GM19395 (cell line): ENCODE measurements around the gene UPK2.
"Not testable (repeated sequence)": the region's sequence is repeated elsewhere in the genome, so short reads cannot be mapped to it uniquely, and the experiment has no call there.

Source experiments
- ATAC-seq: cut with Tn5 transposase; IDR thresholded peaks from one replicate; pipeline ENCODE4 v1.9.1; 2021; ENCODE audit warnings: mild to moderate bottlenecking, moderate library complexity; ENCODE audit not compliant: unreplicated experiment

The UPK2 gene

GRCh38 chr11:118938491-118939403, 17.4 kb upstream of the UPK2 start:
- no peak for ATAC-seq

- no peak for ATAC-seq
These were observed 16.6 kb upstream of the UPK2 start for GRCh38 chr11:118939404-118939915.

DNA sequence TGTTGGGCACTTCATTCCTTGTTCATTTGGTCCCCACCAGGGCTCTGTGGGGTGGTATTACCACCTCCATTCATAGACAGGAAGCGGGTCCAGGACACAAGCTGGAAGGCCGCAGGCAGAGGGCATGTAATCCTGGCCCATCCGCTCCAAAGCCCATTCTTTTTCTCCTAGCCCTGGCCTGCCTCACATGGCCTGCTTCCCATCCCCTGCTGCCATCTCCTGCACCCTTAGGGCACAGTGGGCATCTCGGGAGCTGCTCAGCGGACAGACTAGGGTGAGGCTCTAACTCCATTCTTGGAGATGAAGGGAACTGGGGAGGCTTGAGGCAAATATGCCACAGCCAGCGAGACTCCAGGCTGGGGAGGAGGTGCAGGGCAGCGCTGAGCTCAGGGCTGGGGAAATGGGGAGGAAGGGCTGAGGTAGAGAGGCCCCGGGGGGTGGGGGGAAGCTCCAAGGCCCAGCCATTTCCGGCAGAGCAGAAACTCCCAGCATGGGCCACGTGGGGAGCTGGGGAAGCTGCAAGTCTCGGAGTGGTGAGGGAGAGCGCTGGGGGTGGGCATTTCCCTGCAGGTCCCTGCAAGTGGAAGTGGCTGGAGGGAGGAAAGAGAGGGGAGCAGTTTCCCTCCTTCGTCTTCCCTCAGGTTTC, 16.0 kb upstream of the UPK2 start:
- no peak for ATAC-seq

GRCh38 chr11:118947091-118947490, 9.0 kb upstream of the UPK2 start:
- no peak for ATAC-seq

- ATAC-seq, result no peak
These were observed 8.1 kb upstream of the UPK2 start for GRCh38 chr11:118948000-118948399.

- no peak for ATAC-seq
These were observed 2.8 kb upstream of the UPK2 start for GRCh38 chr11:118953265-118953664.

- ATAC-seq, result not testable (repeated sequence)
These were observed 2.1 kb upstream of the UPK2 start for GRCh38 chr11:118953976-118954375.

GRCh38 chr11:118956847-118957469, 860 bp downstream of the UPK2 start:
- no peak for ATAC-seq

DNA sequence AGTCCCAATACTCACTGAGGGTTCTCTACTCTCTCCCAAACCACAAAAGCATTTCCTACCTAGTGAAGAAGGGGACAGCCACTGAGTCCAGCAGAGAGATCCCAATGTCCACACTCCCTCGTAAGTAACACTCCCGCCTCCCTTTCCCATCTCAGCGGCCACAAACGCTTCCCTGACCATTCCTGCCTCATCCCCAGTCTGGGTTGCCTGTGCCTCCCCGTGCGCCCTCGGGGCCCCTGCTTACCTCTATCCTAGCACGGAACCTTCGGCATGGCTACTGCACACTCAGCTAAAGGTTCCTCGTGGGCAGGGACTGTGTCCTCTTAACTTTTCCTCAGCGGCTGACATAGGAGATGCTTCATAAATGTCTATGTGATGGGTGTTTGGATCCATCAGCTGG, 1.5 kb downstream of the UPK2 start:
- ATAC-seq, result no peak

DNA sequence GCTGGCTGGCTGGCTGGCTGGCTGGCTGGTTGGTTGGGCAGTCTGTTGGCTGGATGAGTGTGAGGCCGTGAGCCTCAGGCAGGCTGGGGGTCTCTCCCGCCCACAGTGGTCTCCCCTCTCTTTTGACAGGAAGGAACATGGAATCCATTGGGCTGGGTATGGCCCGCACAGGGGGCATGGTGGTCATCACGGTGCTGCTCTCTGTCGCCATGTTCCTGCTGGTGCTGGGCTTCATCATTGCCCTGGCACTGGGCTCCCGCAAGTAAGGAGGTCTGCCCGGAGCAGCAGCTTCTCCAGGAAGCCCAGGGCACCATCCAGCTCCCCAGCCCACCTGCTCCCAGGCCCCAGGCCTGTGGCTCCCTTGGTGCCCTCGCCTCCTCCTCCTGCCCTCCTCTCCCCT, 1.9 kb downstream of the UPK2 start:
- ATAC-seq, result no peak

GRCh38 chr11:118958577-118958976, 2.5 kb downstream of the UPK2 start:
- no peak for ATAC-seq

DNA sequence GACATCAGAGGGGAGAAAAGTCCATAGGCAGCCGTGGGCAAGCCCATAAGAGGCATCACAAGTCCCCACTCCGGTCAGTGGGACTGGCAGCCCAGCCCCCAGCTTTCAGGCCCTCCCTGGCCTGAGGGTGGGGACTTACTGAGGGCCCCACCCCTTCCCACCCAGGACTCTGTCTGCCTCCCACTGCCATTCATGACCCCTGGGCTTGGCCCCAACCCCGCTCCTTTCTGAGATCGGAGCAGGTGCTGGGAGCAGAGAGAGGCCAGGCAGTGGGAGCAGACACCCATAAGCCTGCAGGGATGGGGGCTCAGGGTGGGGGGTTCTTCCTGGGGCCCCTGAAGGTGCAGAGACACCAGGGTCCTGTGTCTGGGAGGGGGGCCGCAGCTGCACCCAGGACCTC, 5.1 kb downstream of the UPK2 start:
- ATAC-seq, result no peak

DNA sequence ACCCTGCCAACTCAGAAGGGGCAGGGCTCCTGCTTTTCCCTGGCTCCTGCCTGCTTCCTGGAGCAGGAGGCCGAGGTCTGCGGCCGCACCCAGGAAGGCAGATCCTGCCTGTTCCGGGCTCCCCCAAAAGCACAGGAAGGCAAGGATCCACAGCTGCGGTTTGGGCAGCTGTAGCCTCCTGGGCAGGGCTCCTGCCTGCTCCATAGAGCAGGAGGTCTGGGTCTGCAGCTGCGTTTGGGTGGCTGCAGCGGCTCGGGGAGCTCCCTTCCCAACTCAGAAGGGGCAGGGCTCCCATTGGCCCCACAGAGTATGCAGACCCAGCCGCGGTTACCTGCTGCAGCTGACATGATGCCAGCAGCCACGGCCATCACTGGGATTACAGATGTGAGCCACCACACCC, 5.5 kb downstream of the UPK2 start:
- no peak for ATAC-seq

- not testable (repeated sequence) for ATAC-seq
These were observed 13.4 kb downstream of the UPK2 start for GRCh38 chr11:118969508-118969907.

- no peak for ATAC-seq
These were observed 15.5 kb downstream of the UPK2 start, which contains the start of gene FOXR1 for GRCh38 chr11:118971646-118972045. Gene FOXR1, plus strand, starts transcription at chr11:118971761. Its CDS starts 171 bp downstream, at chr11:118971932.

DNA sequence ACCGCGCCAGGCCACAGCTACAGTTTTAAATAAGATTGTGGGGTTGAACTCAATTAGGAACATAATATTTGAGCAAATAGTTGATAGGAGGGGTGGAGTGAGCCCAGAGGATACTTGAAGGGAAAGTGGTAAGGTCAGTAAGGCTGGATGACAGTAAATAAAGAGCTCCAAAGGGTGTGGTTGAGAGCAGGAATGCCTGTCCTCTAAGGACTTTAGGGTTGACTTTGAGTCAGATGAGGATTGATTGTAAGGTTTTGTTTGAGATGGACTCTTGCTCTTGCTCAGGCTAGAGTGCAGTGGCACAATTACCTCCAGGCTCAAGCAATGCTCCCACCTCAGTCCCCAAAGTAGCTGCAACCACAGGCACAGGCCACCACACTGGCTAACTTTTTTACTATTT, 17.9 kb downstream of the UPK2 start:
- no peak for ATAC-seq

DNA sequence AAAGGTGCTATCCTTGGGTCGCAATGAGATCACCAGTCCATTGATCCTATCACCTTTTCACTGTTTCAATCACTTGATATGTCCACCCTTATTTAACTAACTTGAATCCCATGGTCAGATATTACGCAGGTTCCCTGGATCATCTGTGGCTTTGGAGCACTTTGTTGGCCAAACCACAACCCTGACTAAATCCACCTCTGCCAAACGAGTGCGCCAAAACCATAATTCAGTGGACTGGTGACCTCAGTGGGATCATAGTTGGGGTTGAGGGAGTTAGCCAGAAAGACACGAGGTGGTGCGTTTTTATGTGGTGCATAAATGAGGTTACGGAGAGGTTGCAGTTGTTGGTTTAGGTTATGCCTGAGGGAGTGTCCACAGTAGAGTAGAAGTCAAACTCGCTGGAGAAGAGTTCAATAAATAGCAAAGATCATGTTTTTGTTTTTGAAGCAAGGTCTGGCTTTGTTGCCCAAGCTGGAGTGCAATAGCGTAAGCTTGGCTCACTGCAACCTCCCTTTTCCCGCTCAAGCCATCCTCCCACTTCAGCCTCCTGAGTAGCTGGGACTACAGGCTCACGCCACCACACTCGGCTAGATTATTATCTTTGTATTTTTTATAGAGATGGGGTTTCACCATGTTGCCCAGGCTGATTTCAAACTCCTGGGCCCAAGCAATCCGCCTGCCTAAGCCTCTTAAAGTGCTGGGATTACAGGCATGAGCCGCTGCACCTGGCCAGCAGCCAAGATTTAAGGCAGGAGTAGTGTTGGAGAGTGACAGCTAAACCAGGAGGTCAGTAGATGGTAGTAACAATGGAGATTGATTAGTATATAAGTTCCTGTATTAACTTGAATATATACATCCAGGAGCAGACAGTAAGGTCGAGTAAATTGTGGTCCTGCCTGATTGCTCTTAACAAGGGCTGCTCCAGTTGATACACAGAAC, 19.9 kb downstream of the UPK2 start:
- no peak for ATAC-seq

DNA sequence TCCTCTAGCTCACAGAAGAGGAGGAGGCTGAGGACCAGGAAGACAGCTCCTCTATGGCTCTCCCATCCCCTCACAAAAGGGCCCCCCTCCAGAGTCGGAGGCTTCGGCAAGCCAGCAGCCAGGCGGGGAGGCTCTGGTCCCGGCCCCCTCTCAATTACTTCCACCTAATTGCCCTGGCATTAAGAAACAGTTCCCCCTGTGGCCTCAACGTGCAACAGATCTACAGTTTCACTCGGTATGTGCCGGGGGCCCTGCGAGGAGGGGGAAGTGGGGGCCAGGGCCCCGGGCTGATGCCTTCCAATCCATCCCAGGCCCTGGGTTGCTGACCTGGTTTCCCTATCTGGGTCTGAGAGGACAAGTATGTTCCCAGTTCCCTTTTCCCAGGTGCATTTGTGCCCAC, 23.3 kb downstream of the UPK2 start:
- no peak for ATAC-seq

DNA sequence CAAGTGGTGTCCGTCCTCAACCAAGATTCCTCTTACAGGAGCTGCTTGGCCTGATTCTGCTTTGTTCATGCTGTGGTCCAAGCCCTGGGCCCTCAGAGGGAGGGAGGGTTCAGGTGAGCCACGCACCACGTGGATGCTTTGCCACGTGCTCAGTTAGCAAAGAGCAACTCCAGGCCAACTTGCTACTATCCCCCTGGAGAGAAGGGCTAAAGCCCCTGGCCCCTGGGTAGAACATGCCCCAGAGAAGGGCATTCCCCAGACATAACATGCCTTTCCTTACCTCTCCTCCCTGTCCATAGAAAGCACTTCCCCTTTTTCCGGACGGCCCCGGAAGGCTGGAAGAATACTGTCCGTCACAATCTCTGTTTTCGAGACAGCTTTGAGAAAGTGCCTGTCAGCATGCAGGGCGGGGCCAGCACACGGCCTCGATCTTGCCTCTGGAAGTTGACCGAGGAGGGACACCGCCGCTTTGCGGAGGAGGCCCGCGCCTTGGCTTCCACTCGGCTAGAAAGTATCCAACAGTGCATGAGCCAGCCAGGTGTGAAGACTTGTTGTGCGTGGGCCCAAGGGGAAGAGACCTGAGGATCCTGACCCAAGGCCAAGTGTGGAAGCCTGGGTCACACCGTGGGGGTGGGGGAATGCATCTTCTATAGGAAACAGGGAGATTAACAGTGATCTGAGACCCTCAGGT, 24.2 kb downstream of the UPK2 start:
- ATAC-seq, result no peak

DNA sequence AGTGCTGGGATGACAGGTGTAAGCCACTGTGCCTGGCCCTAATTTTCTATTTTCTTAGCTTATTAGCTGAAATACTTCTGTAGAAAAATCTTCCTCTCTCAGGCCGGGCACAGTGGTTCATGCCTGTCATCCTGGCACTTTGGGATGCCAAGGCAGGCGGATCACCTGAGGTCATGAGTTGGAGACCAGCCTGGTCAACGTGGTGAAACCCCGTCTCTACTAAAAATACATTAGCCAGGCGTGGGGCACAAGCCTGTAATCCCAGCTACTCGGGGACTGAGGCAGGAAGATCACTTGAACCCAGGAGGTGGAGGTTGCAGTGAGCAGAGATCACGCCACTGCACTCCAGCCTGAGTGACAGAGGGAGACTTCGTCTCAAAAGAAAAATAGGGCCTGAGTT, 28.2 kb downstream of the UPK2 start:
- not testable (repeated sequence) for ATAC-seq
